Measurements from ENCODE around the gene PRKCA.
"Not testable (repeated sequence)": the region's sequence is repeated elsewhere in the genome, so short reads cannot be mapped to it uniquely, and the experiment has no call there.

Gene PRKCA

GRCh38 chr17:66337866-66338485 is 35.6 kb downstream of the PRKCA start:
- H3K4me3 ChIP-seq (replicated peaks; ENCODE audit: low read depth, low read length), result no peak overlapping the region
- TF ChIP-seq CTCF (IDR thresholded peaks at IDR 0.05; ENCODE audit: low read length, missing control alignments), result no peak
- DNase-seq (ENCODE audit: low read depth), result no peak

DNA sequence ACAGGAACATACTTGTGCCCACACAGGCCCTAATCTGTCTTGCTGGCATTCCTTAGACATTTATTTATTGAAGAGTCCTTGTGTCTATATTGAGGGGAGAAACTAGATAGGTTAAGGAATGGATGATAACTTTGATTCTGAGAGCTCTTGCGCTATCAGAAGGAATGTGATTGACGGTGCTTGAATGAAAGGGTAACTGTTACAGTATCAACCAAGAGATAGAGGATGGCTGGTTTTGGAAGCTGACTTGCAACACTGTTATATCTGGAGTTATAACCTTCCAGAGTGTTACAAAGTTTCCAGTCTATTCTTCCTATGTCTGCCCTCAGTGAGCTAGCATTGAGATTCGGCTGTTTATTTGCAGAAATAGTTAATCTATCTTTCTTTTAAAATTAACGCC is 36.5 kb downstream of the PRKCA start:
- DNase-seq (ENCODE audit: low read depth), result no peak
- H3K4me3 ChIP-seq (replicated peaks; ENCODE audit: low read depth, low read length), result no peak overlapping the region
- TF ChIP-seq CTCF (IDR thresholded peaks at IDR 0.05; ENCODE audit: low read length, missing control alignments), result no peak

- no peak for DNase-seq (ENCODE audit: low read depth)
- no peak overlapping the region for H3K4me3 ChIP-seq (replicated peaks; ENCODE audit: low read depth, low read length)
- no peak for TF ChIP-seq CTCF (IDR thresholded peaks at IDR 0.05; ENCODE audit: low read length, missing control alignments)
These were observed 37.1 kb downstream of the PRKCA start for GRCh38 chr17:66339561-66339960.

DNA sequence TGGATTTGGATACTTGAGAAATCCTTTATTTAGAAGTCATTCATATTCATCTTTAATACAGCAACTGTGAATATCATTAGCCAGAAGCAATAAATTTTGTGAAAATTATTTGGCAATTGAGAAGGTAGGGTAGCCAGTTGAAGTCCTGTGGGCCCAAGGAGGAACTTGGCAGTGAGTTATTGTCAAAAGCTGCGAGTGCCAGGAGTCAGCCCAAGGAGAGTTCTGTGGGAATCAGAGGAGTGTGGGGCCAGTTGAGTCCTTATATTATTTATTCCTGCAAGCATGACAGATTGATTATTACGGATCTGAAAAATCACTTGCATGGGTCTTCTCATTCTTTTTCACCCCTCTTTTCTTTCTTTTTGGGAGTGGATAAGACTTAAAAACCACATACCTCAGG is 38.3 kb downstream of the PRKCA start:
- no peak for TF ChIP-seq CTCF (IDR thresholded peaks at IDR 0.05; ENCODE audit: low read length, missing control alignments)

GRCh38 chr17:66341462-66341861 is 39.0 kb downstream of the PRKCA start:
- H3K4me3 ChIP-seq (replicated peaks; ENCODE audit: low read depth, low read length), result no peak overlapping the region
- no peak for TF ChIP-seq CTCF (IDR thresholded peaks at IDR 0.05; ENCODE audit: low read length, missing control alignments)
- DNase-seq (ENCODE audit: low read depth), result no peak

More for the DNA sequence above, 38.3 kb downstream of the PRKCA start:
- DNase-seq (ENCODE audit: low read depth), result no peak
- no peak overlapping the region for H3K4me3 ChIP-seq (replicated peaks; ENCODE audit: low read depth, low read length)

GRCh38 chr17:66342263-66342662 is 39.9 kb downstream of the PRKCA start:
- DNase-seq (ENCODE audit: low read depth), result not testable (repeated sequence)

GRCh38 chr17:66343531-66344078 is 41.2 kb downstream of the PRKCA start:
- DNase-seq (ENCODE audit: low read depth), result peak; percentile 26
- no peak overlapping the region for H3K4me3 ChIP-seq (replicated peaks; ENCODE audit: low read depth, low read length)
- no peak for TF ChIP-seq CTCF (IDR thresholded peaks at IDR 0.05; ENCODE audit: low read length, missing control alignments)

More at GRCh38 chr17:66342263-66342662, 39.9 kb downstream of the PRKCA start:
- H3K4me3 ChIP-seq (replicated peaks; ENCODE audit: low read depth, low read length), result not testable (repeated sequence)
